A549 (cell line): Measurements from ENCODE around the gene TMEM86B. TPM values are rescaled to one million over a fixed set of nuclear protein-coding genes. Genes with fewer than 3 reads are reported as not detected.

Experiments
- ATAC-seq, 2 experiments: fragments of 200-7000 bp in 1 of 2; fragments of >200 bp in 1 of 2; cut with Nextera tagmentation in 1 of 2; cut with Tn5 transposase in 1 of 2; 3 replicates each; pipeline versions ENCODE4 v1.8.0 to v1.9.1; 2018 to 2020; ENCODE audit warnings: mild to moderate bottlenecking in 1 of 2, moderate library complexity in 1 of 2
- CTCF ChIA-PET: fragments of 300-600 bp; sonication (Branson Sonifier 250); formaldehyde crosslinking; extraction: SDS; loops from one replicate; lab custom pipeline; 2021; ENCODE audit warnings: antibody characterized with exemption, inconsistent platforms; lab: Yijun Ruan, JAX
- POLR2A ChIA-PET: fragments of 350-600 bp; formaldehyde crosslinking; extraction: SDS; loops from one replicate; lab custom pipeline; 2021; ENCODE audit warnings: antibody characterized with exemption, inconsistent platforms; lab: Yijun Ruan, JAX
- DNase-seq, 2 experiments: peaks; one replicate each; pipeline versions ENCODE4 v3.0.0 to v3.0.0-alpha.2; 2011 to 2016; ENCODE audit warnings: low read depth in 1 of 2, low spot score in 1 of 2
- FAIRE-seq: peaks from 2 replicates; lab custom pipeline; 2011; peaks lifted over from hg19 to GRCh38; lab: Jason Lieb, UNC
- H3K27ac ChIP-seq, 2 experiments: fragments of >200 bp; sonication (Bioruptor Twin); formaldehyde crosslinking; 3 replicates each; pipeline ENCODE4 v1.5.1; 2016 to 2017
- H3K4me1 ChIP-seq: fragments of >200 bp; sonication (Bioruptor Twin); formaldehyde crosslinking; 3 replicates; pipeline ENCODE4 v1.6.1; 2016
- H3K4me2 ChIP-seq: fragments of >200 bp; sonication (Bioruptor Twin); formaldehyde crosslinking; 3 replicates; pipeline ENCODE4 v1.6.1; 2016
- H3K4me3 ChIP-seq: fragments of >200 bp; sonication (Bioruptor Twin); formaldehyde crosslinking; 3 replicates; pipeline ENCODE4 v1.5.1; 2016
- H3K9me3 ChIP-seq: fragments of >200 bp; sonication (Bioruptor Twin); formaldehyde crosslinking; 3 replicates; pipeline ENCODE4 v1.6.1; 2016
- ATOH8 ChIP-seq: fragments of 250-450 bp; sonication (Bioruptor Pico); IDR thresholded peaks from 2 replicates; pipeline ENCODE4 v1.5.0; 2020; ENCODE audit warnings: low read depth, mild to moderate bottlenecking, moderate library complexity
- CHD2 ChIP-seq: fragments of 150-350 bp; IDR thresholded peaks from 2 replicates; pipeline ENCODE4 v1.6.1; 2014; ENCODE audit warnings: low read length; ENCODE audit not compliant: partially characterized antibody
- E2F6 ChIP-seq: IDR thresholded peaks from 2 replicates; pipeline ENCODE4 v1.6.1; 2012; ENCODE audit warnings: low read depth, borderline replicate concordance
- EHF ChIP-seq: fragments of 250-450 bp; sonication (Bioruptor Pico); IDR thresholded peaks from 2 replicates; pipeline ENCODE4 v1.5.0; 2020; ENCODE audit warnings: mild to moderate bottlenecking
- EP300 ChIP-seq, 2 experiments: fragments of >200 bp; sonication (Bioruptor Twin); formaldehyde crosslinking; IDR thresholded peaks; 2 replicates in 1 of 2; 3 replicates in 1 of 2; pipeline ENCODE4 v1.6.1; 2016 to 2017
- ESRRA ChIP-seq: fragments of 150-350 bp; IDR thresholded peaks from 2 replicates; pipeline ENCODE4 v1.6.1; 2014; ENCODE audit warnings: mild to moderate bottlenecking, low read length, borderline replicate concordance
- FOSL2 ChIP-seq, 2 experiments: fragments of 450-650 bp in 1 of 2; fragments of >200 bp in 1 of 2; sonication (Bioruptor Twin) in 1 of 2; formaldehyde crosslinking; IDR thresholded peaks; 2 replicates each; pipeline versions ENCODE4 v1.5.0 to v1.6.1; 2016 to 2020; ENCODE audit warnings: mild to moderate bottlenecking in 1 of 2, moderate library complexity in 1 of 2
- GATA3 ChIP-seq: IDR thresholded peaks from 2 replicates; pipeline ENCODE4 v1.6.1; 2012; ENCODE audit warnings: borderline replicate concordance
- HOXB13 ChIP-seq: fragments of 250-450 bp; sonication (Bioruptor Pico); IDR thresholded peaks from 2 replicates; pipeline ENCODE4 v1.5.0; 2020; ENCODE audit warnings: low read depth, mild to moderate bottlenecking, moderate library complexity
- MYC ChIP-seq: IDR thresholded peaks from 2 replicates; pipeline ENCODE4 v1.6.1; 2012; ENCODE audit warnings: mild to moderate bottlenecking, inconsistent platforms, low read length, improper control_type of control experiment, borderline replicate concordance
- NFE2L2 ChIP-seq: fragments of 150-350 bp; conservative IDR thresholded peaks from 2 replicates; pipeline ENCODE4 v1.6.1; 2014; ENCODE audit warnings: low read length
- POLR2A ChIP-seq: IDR thresholded peaks from 2 replicates; pipeline ENCODE4 v1.6.1; 2012; ENCODE audit warnings: mild to moderate bottlenecking, low read length
- RAD21 ChIP-seq, 2 experiments: fragments of >200 bp in 1 of 2; sonication (Bioruptor Twin) in 1 of 2; formaldehyde crosslinking in 1 of 2; IDR thresholded peaks in 1 of 2; conservative IDR thresholded peaks in 1 of 2; 2 replicates in 1 of 2; 3 replicates in 1 of 2; pipeline ENCODE4 v1.6.1; 2012 to 2018; ENCODE audit warnings: inconsistent platforms in 1 of 2
- REST ChIP-seq: fragments of 200-600 bp; sonication (generic); IDR thresholded peaks from 2 replicates; pipeline ENCODE4 v1.6.1; 2016; ENCODE audit warnings: antibody characterized with exemption, mild to moderate bottlenecking, moderate library complexity
- SMC3 ChIP-seq: fragments of >200 bp; sonication (Bioruptor Twin); formaldehyde crosslinking; IDR thresholded peaks from 3 replicates; pipeline ENCODE4 v1.6.1; 2018; ENCODE audit warnings: inconsistent platforms
- TFCP2L1 ChIP-seq: fragments of 250-450 bp; sonication (Bioruptor Pico); IDR thresholded peaks from 2 replicates; pipeline ENCODE4 v1.5.0; 2021; ENCODE audit warnings: mild to moderate bottlenecking
- TP53 ChIP-seq: fragments of 250-450 bp; sonication (Bioruptor Pico); IDR thresholded peaks from 2 replicates; pipeline ENCODE4 v1.5.0; 2021; ENCODE audit warnings: mild to moderate bottlenecking, moderate library complexity
- ZC3H11A ChIP-seq: fragments of 450-650 bp; IDR thresholded peaks from 2 replicates; pipeline ENCODE4 v1.6.1; 2014; ENCODE audit warnings: antibody characterized with exemption, mild to moderate bottlenecking
- WGBS: methylation state at CpG from one replicate; pipeline ENCODE4 v1.1.6; 2017; ENCODE audit errors: missing lambda C conversion rate; 5-methylcytosine and 5-hydroxymethylcytosine counted together
- polyA plus RNA-seq, 4 experiments: library from polyadenylated mRNA; depleted of rRNA in 3 of 4; stranded (reverse); fragments of >200 nt; fragmentation: RNase III in 1 of 4; extraction: RNeasy Plus Mini Kit Qiagen cat#74134 plus additional on column Dnase treatment in 1 of 4; gene quantifications; 2 replicates in 3 of 4; 3 replicates in 1 of 4; pipeline ENCODE4 v1.2.3, GENCODE V29; 2011 to 2017
- TF ChIP-seq, protein P1 (sequence below): fragments of 150-350 bp; IDR thresholded peaks from 2 replicates; pipeline ENCODE4 v1.6.1; 2014; ENCODE audit warnings: low read depth, mild to moderate bottlenecking, low read length
- TF ChIP-seq, protein P2 (sequence below): fragments of >200 bp; sonication (Bioruptor Twin); formaldehyde crosslinking; IDR thresholded peaks from 3 replicates; pipeline ENCODE4 v1.6.1; 2016

TMEM86B gene
- polyA plus RNA-seq, 2 of the 4 experiments (the other 2 are of a cell fraction), result 1.6 to 3.4 TPM

- no peak overlapping the region for H3K4me3 ChIP-seq
- 90% methylated on average over 26 of the region's 26 CpGs for WGBS
- CTCF ChIA-PET, result no interaction called here
- H3K4me1 ChIP-seq, result peaks cover 9% of the 10 kb centered on the region
- POLR2A ChIA-PET, result interaction anchor here (1.0 kb wide), 1 partner anchor 15 kb away, joined by 3 read pairs; no protein-coding TSS in a partner anchor
- DNase-seq, result no peak
- no peak overlapping the region for H3K27ac ChIP-seq
- H3K9me3 ChIP-seq, result peaks cover 7% of the 10 kb centered on the region; the same call in 2 of the 3 replicates
- FAIRE-seq, result no peak
- ATAC-seq, result peak in 1 of 2 experiments; percentile 5; a peak in 3 of 6 replicates
- TF ChIP-seq TP53 (CRISPR knock-in tag), result no peak
- no peak for TF ChIP-seq TFCP2L1 (CRISPR knock-in tag)
- TF ChIP-seq MYC, result no peak
- no peak for TF ChIP-seq FOSL2 (IDR thresholded peaks at IDR 0.05)
- no peak for TF ChIP-seq FOSL2 (CRISPR knock-in tag; IDR thresholded peaks at IDR 0.05)
- TF ChIP-seq, protein P1, sequence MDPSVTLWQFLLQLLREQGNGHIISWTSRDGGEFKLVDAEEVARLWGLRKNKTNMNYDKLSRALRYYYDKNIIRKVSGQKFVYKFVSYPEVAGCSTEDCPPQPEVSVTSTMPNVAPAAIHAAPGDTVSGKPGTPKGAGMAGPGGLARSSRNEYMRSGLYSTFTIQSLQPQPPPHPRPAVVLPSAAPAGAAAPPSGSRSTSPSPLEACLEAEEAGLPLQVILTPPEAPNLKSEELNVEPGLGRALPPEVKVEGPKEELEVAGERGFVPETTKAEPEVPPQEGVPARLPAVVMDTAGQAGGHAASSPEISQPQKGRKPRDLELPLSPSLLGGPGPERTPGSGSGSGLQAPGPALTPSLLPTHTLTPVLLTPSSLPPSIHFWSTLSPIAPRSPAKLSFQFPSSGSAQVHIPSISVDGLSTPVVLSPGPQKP, result no peak
- TF ChIP-seq, protein P2, sequence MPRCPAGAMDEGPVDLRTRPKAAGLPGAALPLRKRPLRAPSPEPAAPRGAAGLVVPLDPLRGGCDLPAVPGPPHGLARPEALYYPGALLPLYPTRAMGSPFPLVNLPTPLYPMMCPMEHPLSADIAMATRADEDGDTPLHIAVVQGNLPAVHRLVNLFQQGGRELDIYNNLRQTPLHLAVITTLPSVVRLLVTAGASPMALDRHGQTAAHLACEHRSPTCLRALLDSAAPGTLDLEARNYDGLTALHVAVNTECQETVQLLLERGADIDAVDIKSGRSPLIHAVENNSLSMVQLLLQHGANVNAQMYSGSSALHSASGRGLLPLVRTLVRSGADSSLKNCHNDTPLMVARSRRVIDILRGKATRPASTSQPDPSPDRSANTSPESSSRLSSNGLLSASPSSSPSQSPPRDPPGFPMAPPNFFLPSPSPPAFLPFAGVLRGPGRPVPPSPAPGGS, result no peak
- TF ChIP-seq ATOH8 (CRISPR knock-in tag), result no peak
- TF ChIP-seq REST, result no peak
- TF ChIP-seq SMC3, result no peak
- TF ChIP-seq E2F6, result no peak
- TF ChIP-seq NFE2L2, result no peak
- no peak for TF ChIP-seq CHD2
- no peak overlapping the region for H3K4me2 ChIP-seq
Measured at GRCh38 chr19:55224038-55224665, 4.4 kb downstream of the TMEM86B start.

GRCh38 chr19:55223291-55224037 is 5.1 kb downstream of the TMEM86B start:
- 85% methylated on average over 17 of the region's 17 CpGs for WGBS
- peaks cover 7% of the 10 kb centered on the region; the same call in 2 of the 3 replicates for H3K9me3 ChIP-seq
- H3K4me3 ChIP-seq, result no peak overlapping the region
- ATAC-seq (peak; percentile 32 to 36; a peak in 5 of 6 replicates), DNase-seq (no peak)
- ChIA-PET POLR2A (interaction anchor here (1.0 kb wide), 1 partner anchor 15 kb away, joined by 3 read pairs; no protein-coding TSS in a partner anchor), CTCF (no interaction called here)
- H3K4me1 ChIP-seq, result peaks cover 2% of the 10 kb centered on the region
- no peak overlapping the region for H3K27ac ChIP-seq
- H3K4me2 ChIP-seq, result no peak overlapping the region
- TF ChIP-seq EP300 (IDR thresholded peaks at IDR 0.05) (no peak), EHF (CRISPR knock-in tag) (no peak), CHD2 (no peak), ESRRA (no peak), ZC3H11A (no peak), FOSL2 (IDR thresholded peaks at IDR 0.05) (no peak), FOSL2 (CRISPR knock-in tag; IDR thresholded peaks at IDR 0.05) (no peak), HOXB13 (CRISPR knock-in tag) (no peak), POLR2A (no peak), RAD21 (conservative IDR thresholded peaks at IDR 0.05 in 1 of 2, IDR thresholded peaks at IDR 0.05 in 1 of 2) (no peak), GATA3 (no peak)
- TF ChIP-seq, protein P2, result no peak
- TF ChIP-seq, all 56 proteins: peak for 0
- FAIRE-seq, result no peak
